Breast epithelium (tissue), 4 donors: ENCODE measurements around the gene NEU2. TPM values are rescaled to one million over a fixed set of nuclear protein-coding genes. Genes with fewer than 3 reads are reported as not detected.

Experiments
- DNase-seq, 2 donors: peaks; one replicate each; pipeline ENCODE4 v3.0.0-alpha.2; 2019; ENCODE audit warnings: low spot score in 2 of 2
- H3K27ac ChIP-seq, 2 donors: fragments of 200-600 bp; sonication (generic) in 1 of 2; one replicate each; pipeline ENCODE4 v1.5.1; 2016 to 2019; ENCODE audit warnings: mild to moderate bottlenecking in 1 of 2
- H3K27me3 ChIP-seq, 2 donors: fragments of 200-600 bp; sonication (generic) in 1 of 2; one replicate each; pipeline versions ENCODE4 v1.5.1 to v1.6.0; 2017 to 2019; ENCODE audit warnings: control low read depth in 1 of 2, mild to moderate bottlenecking in 1 of 2
- H3K36me3 ChIP-seq: fragments of 200-600 bp; one replicate; pipeline ENCODE4 v1.5.1; 2019
- H3K4me1 ChIP-seq, 2 donors: fragments of 200-600 bp; sonication (generic); one replicate each; pipeline ENCODE4 v1.5.1; 2016 to 2019; ENCODE audit warnings: control low read depth in 1 of 2
- H3K4me3 ChIP-seq, 3 donors: fragments of 200-600 bp; sonication (generic); 1 replicate in 2 of 3; 2 replicates in 1 of 3; pipeline ENCODE4 v1.5.1; 2016 to 2019; ENCODE audit warnings: mild to moderate bottlenecking in 3 of 3, moderate library complexity in 2 of 3
- H3K9me3 ChIP-seq, 2 donors: fragments of 200-600 bp; sonication (generic) in 1 of 2; one replicate each; pipeline ENCODE4 v1.5.1; 2016 to 2019; ENCODE audit warnings: control low read depth in 1 of 2
- CTCF ChIP-seq, 3 donors: fragments of 450-650 bp; IDR thresholded peaks; one replicate each; pipeline ENCODE4 v1.5.1; 2016 to 2017; ENCODE audit warnings: antibody characterized with exemption in 3 of 3, mild to moderate bottlenecking in 3 of 3, moderate library complexity in 3 of 3
- POLR2A ChIP-seq: fragments of 450-650 bp; IDR thresholded peaks from one replicate; pipeline ENCODE4 v1.6.1; 2016; ENCODE audit warnings: antibody characterized with exemption, mild to moderate bottlenecking, moderate library complexity
- POLR2AphosphoS5 ChIP-seq, 3 donors: sonication (generic); formaldehyde crosslinking; IDR thresholded peaks; one replicate each; pipeline ENCODE4 v1.6.1; 2017; ENCODE audit warnings: antibody characterized with exemption in 3 of 3
- intact Hi-C: fragments of 100-400 bp; cut with DNase I; formaldehyde crosslinking; loops from one replicate; pipeline ENCODE4 v1.15.1; 2023; ENCODE audit warnings: low total_unique reads
- total RNA-seq, 3 donors: library from RNA; depleted of rRNA; stranded (reverse); fragments of >200 nt; gene quantifications; one replicate each; pipeline ENCODE4 v1.1.0, GENCODE V29; 2016

The NEU2 gene
- total RNA-seq, 3 donors from 2014 or later: not detected

GRCh38 chr2:233074106-233074505, 41.6 kb downstream of the NEU2 start:
- no peak overlapping the region for H3K27ac ChIP-seq
- peaks cover 0 to 11% of the 10 kb centered on the region in 2 donors for H3K4me1 ChIP-seq
- H3K4me3 ChIP-seq: no peak overlapping the region
- no peaks in the 10 kb centered on the region for H3K27me3 ChIP-seq
- DNase-seq: peak in 1 of 2 donors; percentile 34
- no peak for TF ChIP-seq POLR2A
- no peak for TF ChIP-seq POLR2AphosphoS5 (IDR thresholded peaks at IDR 0.05)
- no peak for TF ChIP-seq CTCF (IDR thresholded peaks at IDR 0.05)
- H3K36me3 ChIP-seq: no peaks in the 10 kb centered on the region
- peaks cover 0 to 4% of the 10 kb centered on the region in 2 donors for H3K9me3 ChIP-seq
- intact Hi-C loops: no loop called here

GRCh38 chr2:233075141-233075965, 42.9 kb downstream of the NEU2 start:
- peak overlapping the region; percentile 49 to 56 for H3K27ac ChIP-seq
- H3K27me3 ChIP-seq: no peaks in the 10 kb centered on the region
- intact Hi-C loops: no loop called here
- H3K4me1 ChIP-seq: peaks cover 0 to 11% of the 10 kb centered on the region in 2 donors
- no peaks in the 10 kb centered on the region for H3K36me3 ChIP-seq
- H3K4me3 ChIP-seq: no peak overlapping the region
- TF ChIP-seq POLR2AphosphoS5 (IDR thresholded peaks at IDR 0.05): no peak
- TF ChIP-seq POLR2A: no peak
- no peak for TF ChIP-seq CTCF (IDR thresholded peaks at IDR 0.05)
- peaks cover 0 to 4% of the 10 kb centered on the region in 2 donors for H3K9me3 ChIP-seq
- DNase-seq: peak in 1 of 2 donors; percentile 33

- H3K9me3 ChIP-seq: peaks cover 0 to 4% of the 10 kb centered on the region in 2 donors
- H3K4me1 ChIP-seq: peaks cover 0 to 11% of the 10 kb centered on the region in 2 donors
- H3K27me3 ChIP-seq: no peaks in the 10 kb centered on the region
- H3K4me3 ChIP-seq: no peak overlapping the region
- no peak for TF ChIP-seq CTCF (IDR thresholded peaks at IDR 0.05)
- peak in 1 of 2 donors; percentile 5 for DNase-seq
- no peaks in the 10 kb centered on the region for H3K36me3 ChIP-seq
- H3K27ac ChIP-seq: peak overlapping the region; percentile 49 to 56
- intact Hi-C loops: no loop called here
Observed at GRCh38 chr2:233075966-233076339, 43.5 kb downstream of the NEU2 start.

- Histone ChIP-seq H3K9me3 (peaks cover 0 to 3% of the 10 kb centered on the region in 2 donors), H3K27ac (no peak overlapping the region), H3K4me3 (no peak overlapping the region), H3K36me3 (no peaks in the 10 kb centered on the region), H3K4me1 (peaks cover 0 to 11% of the 10 kb centered on the region in 2 donors), H3K27me3 (no peaks in the 10 kb centered on the region)
- no peak for DNase-seq
- intact Hi-C loops: no loop called here
- TF ChIP-seq POLR2AphosphoS5 (IDR thresholded peaks at IDR 0.05) (no peak), POLR2A (no peak), CTCF (IDR thresholded peaks at IDR 0.05) (no peak)
Observed at GRCh38 chr2:233076749-233077148, 44.3 kb downstream of the NEU2 start.

GRCh38 chr2:233079473-233079877, 47.0 kb downstream of the NEU2 start:
- Histone ChIP-seq H3K27ac (peak overlapping the region in 1 of 2 donors; percentile 43), H3K27me3 (no peaks in the 10 kb centered on the region), H3K36me3 (no peaks in the 10 kb centered on the region), H3K9me3 (no peaks in the 10 kb centered on the region), H3K4me1 (peaks cover 0 to 11% of the 10 kb centered on the region in 2 donors), H3K4me3 (no peak overlapping the region)
- DNase-seq: peak in 1 of 2 donors; percentile 22
- intact Hi-C loops: no loop called here
- no peak for TF ChIP-seq POLR2A
- no peak for TF ChIP-seq POLR2AphosphoS5 (IDR thresholded peaks at IDR 0.05)
- TF ChIP-seq CTCF (IDR thresholded peaks at IDR 0.05): no peak
